ENCODE data around the gene DNAI2. TPM values are rescaled to one million over a fixed set of nuclear protein-coding genes. Genes with fewer than 3 reads are reported as not detected.

The DNAI2 gene
- total RNA-seq, 1 donor from 2014 or later, result not detected

DNA sequence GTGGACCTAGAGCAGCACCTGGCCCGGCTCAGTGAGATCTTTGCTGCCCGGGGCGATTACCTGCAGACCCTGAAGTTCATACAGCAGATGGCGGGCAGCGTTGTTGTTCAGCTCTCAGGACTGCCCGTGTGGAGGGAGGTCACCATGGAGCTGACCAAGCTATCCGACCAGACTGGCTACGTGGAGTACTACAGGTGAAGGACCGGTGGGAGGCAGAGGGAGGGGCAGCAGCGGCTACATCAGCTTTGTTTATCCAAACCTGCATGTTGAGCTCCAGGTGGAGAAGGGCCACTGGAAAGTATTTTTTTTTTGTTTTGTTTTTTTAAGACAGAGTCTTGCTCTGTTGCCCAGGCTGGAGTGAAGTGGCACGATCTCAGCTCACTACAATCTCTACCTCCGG, 36.7 kb upstream of the DNAI2 start:
- no peak for DNase-seq (ENCODE audit: low read depth)
- TF ChIP-seq, protein P1, sequence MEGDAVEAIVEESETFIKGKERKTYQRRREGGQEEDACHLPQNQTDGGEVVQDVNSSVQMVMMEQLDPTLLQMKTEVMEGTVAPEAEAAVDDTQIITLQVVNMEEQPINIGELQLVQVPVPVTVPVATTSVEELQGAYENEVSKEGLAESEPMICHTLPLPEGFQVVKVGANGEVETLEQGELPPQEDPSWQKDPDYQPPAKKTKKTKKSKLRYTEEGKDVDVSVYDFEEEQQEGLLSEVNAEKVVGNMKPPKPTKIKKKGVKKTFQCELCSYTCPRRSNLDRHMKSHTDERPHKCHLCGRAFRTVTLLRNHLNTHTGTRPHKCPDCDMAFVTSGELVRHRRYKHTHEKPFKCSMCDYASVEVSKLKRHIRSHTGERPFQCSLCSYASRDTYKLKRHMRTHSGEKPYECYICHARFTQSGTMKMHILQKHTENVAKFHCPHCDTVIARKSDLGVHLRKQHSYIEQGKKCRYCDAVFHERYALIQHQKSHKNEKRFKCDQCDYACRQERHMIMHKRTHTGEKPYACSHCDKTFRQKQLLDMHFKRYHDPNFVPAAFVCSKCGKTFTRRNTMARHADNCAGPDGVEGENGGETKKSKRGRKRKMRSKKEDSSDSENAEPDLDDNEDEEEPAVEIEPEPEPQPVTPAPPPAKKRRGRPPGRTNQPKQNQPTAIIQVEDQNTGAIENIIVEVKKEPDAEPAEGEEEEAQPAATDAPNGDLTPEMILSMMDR (conservative IDR thresholded peaks at IDR 0.05; ENCODE audit: low read depth, low read length), result no peak

GRCh38 chr17:74239172-74239571, 34.9 kb upstream of the DNAI2 start:
- TF ChIP-seq, protein P1 (conservative IDR thresholded peaks at IDR 0.05; ENCODE audit: low read depth, low read length), result no peak
- no peak overlapping the region for H3K4me3 ChIP-seq (ENCODE audit: low read depth, low read length)
- no peak for DNase-seq (ENCODE audit: low read depth)

More for the DNA sequence above, 36.7 kb upstream of the DNAI2 start:
- no peak overlapping the region for H3K4me3 ChIP-seq (ENCODE audit: low read depth, low read length)

- H3K4me3 ChIP-seq (ENCODE audit: low read depth, low read length), result no peak overlapping the region
- TF ChIP-seq, protein P1 (conservative IDR thresholded peaks at IDR 0.05; ENCODE audit: low read depth, low read length), result no peak
- no peak for DNase-seq (ENCODE audit: low read depth)
Measured at GRCh38 chr17:74240618-74241205, 33.3 kb upstream of the DNAI2 start.

DNA sequence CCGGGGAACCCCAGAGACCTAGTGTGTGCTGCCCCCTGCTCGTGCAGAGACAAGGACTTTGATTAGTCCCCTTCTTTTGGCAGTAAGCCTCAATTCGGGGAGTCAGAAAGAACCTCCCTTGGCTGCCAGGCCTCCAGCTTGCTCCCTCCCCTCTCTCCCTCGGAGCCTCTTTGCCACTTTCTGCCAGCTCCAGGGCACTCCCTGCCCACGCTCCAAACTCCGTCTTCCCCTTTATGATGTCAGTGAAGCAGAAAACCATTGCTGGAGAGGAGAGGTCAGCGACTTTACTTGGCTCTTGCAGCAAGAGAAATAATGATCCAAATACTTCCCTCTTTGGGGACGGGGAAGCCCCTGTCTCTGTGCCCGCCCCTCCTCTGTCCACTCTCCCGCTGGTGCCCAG, 32.6 kb upstream of the DNAI2 start:
- DNase-seq (ENCODE audit: low read depth), result no peak
- H3K4me3 ChIP-seq (ENCODE audit: low read depth, low read length), result no peak overlapping the region
- TF ChIP-seq, protein P1 (conservative IDR thresholded peaks at IDR 0.05; ENCODE audit: low read depth, low read length), result no peak

DNA sequence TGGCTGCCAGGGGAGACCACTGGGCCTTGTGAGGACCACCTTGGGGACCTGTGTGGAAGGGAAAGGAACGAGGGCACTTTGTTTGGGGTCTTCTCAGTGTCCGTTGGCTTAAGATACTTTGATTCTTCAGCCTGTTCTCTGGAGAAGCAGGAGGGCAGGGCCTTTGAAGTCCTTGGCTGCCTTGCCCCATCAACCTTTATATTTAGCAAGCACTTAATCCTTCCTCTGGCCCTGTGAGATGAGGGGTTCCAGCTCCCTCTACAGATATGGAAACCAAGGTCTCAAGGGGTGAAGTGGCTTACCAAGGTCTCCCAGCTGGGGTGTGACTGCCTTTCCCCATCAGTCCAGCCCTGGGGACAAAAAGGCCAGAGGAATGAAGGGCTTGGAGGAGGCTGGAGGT, 32.2 kb upstream of the DNAI2 start:
- no peak overlapping the region for H3K4me3 ChIP-seq (ENCODE audit: low read depth, low read length)
- TF ChIP-seq, protein P1 (conservative IDR thresholded peaks at IDR 0.05; ENCODE audit: low read depth, low read length), result no peak
- no peak for DNase-seq (ENCODE audit: low read depth)

DNA sequence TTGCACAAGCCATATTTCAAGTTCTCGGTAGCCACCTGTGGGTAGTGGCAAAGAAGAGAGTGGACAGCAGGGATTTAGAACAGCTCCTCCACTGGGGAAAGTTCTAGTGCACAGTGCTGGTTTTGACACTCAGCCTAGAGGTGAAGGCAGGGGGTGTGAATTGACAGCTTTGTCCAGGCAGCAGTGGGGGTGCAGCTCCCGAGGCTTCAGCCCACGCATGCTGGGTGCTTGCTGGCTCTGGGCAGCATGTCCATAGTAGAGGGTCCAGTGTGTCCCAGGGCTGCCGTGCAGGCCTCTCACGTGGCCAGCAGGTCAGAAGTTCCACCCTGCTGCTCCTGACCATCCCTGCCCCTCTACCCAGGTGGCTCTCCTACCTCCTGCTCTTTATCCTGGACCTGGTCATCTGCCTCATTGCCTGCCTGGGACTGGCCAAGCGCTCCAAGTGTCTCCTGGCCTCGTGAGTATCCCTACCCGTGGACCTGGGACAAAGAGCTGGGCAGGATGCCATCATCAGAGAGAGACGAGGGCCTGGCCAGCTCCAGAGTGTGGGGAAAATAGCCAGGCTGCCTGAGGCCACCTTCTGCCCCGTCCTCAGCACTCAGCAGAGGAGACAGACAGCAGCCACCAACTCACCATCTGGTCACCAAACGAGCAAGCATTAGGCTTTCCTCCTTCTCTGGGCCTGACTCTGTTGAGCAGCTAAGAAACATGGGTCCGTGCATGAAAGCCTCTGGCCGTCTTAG, 30.9 kb upstream of the DNAI2 start:
- H3K4me3 ChIP-seq (ENCODE audit: low read depth, low read length), result no peak overlapping the region
- no peak for DNase-seq (ENCODE audit: low read depth)
- TF ChIP-seq, protein P1 (conservative IDR thresholded peaks at IDR 0.05; ENCODE audit: low read depth, low read length), result no peak

GRCh38 chr17:74244128-74244527, 29.9 kb upstream of the DNAI2 start:
- TF ChIP-seq, protein P1 (conservative IDR thresholded peaks at IDR 0.05; ENCODE audit: low read depth, low read length), result no peak
- DNase-seq (ENCODE audit: low read depth), result no peak
- H3K4me3 ChIP-seq (ENCODE audit: low read depth, low read length), result no peak overlapping the region
